SH-SY5Y (cell line): ENCODE measurements around the gene RPRML.

Source experiments
- GATA2 ChIP-seq: IDR thresholded peaks from 2 replicates; pipeline ENCODE4 v1.6.1; 2011; ENCODE audit warnings: mild to moderate bottlenecking, low read depth, low read length
- GATA3 ChIP-seq: IDR thresholded peaks from 2 replicates; pipeline ENCODE4 v1.6.1; 2011; ENCODE audit warnings: low read depth, mild to moderate bottlenecking, low read length, moderate library complexity

GRCh38 chr17:46976626-46977270, 2.3 kb downstream of the RPRML start:
- TF ChIP-seq GATA2 (no peak), GATA3 (no peak)
